ENCODE results near the gene PPCDC.

PPCDC gene

DNA sequence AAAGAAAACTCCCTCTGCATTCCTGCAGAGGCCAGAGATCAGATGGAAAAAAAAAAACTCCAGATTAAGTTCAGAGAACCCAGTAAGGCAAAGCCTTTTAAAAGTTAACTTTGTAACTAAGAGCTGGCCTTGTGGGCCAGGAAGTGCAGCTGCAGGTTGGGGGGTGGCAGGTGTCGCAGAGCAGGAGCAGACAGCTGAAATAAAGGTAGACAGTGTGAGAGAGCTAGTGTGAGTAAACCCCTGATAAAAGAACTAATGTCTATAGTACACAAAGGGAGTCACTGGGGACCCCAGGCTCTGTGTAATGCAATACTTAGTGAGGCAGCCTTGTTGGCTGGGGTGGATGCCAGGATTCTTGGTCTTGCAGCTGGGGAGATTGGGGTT, 42.1 kb downstream of the PPCDC start:
- no peak for DNase-seq (ENCODE audit: low spot score)

DNA sequence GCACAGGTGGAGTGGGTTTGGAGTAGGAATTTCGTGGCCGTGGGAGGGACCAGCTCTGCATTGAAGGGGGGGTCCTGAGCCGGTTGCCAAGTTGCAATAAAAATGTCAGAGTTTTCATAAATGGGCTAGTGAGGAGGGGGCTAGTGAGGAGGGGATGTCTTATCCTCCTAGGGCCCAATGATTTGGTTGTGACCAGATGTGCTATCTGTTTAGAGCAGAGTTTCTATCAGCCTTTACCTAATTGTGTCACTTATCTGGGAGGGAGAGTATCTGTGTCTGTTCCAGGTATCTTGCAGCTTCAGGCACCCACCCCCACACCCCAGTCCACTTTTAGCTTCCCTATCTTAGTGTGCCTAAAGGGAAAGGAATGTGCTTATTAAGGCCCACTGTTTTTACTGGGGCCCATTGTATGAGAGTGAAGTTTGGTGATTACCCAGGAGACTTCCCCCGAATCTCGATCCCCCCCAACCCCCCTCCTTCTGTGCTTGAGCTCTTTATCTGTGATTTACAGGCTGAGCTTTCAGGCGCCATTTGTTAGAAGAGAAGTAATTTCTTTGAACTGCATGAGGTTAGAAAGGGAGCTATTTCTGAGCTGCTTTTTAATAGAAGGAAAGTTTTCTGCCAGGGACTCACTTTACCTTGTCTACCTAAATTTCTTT, 42.6 kb downstream of the PPCDC start:
- peak overlapping the region; percentile 35 to 79 for H3K27ac ChIP-seq
- TF ChIP-seq, protein P1, sequence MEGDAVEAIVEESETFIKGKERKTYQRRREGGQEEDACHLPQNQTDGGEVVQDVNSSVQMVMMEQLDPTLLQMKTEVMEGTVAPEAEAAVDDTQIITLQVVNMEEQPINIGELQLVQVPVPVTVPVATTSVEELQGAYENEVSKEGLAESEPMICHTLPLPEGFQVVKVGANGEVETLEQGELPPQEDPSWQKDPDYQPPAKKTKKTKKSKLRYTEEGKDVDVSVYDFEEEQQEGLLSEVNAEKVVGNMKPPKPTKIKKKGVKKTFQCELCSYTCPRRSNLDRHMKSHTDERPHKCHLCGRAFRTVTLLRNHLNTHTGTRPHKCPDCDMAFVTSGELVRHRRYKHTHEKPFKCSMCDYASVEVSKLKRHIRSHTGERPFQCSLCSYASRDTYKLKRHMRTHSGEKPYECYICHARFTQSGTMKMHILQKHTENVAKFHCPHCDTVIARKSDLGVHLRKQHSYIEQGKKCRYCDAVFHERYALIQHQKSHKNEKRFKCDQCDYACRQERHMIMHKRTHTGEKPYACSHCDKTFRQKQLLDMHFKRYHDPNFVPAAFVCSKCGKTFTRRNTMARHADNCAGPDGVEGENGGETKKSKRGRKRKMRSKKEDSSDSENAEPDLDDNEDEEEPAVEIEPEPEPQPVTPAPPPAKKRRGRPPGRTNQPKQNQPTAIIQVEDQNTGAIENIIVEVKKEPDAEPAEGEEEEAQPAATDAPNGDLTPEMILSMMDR (IDR thresholded peaks at IDR 0.05), result no peak

More for the DNA sequence above, 42.1 kb downstream of the PPCDC start:
- Histone ChIP-seq H3K27ac (peak overlapping the region; percentile 35 to 79), H3K4me3 (no peak overlapping the region)
- TF ChIP-seq, protein P1 (IDR thresholded peaks at IDR 0.05), result no peak

DNA sequence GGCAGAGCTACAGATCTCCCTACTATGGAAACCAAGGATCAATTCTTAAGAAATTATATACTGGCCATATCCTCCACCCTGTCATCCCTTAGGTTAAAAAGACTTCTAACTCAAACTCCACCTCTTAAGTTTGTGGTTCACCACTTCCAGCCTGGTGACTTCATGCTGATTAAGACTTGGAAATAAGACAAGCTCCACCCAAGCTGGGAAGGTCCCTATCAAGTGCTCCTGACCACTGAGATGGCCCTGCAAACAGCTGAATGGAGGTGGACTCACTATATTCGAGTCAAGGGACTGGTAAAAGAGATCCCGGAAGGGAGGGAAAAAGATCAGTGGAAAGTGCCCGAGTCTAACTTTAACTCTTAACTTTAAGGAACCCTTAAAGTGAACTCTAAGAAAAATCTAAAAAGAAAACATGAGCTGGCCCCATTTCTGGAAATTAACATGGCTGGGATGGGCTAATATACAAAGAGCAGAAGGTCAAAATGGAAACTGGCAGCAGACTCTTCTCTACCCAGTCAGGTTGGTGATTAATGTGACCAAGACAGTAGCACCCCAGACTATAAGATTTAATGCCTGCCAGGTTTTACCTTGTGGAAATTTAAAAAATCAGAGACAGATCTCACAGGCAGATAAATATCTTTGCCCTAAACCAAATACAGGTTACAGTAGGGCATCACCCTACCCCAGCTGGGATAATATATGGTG, 43.9 kb downstream of the PPCDC start:
- peak overlapping the region; percentile 35 to 79 for H3K27ac ChIP-seq
- TF ChIP-seq, protein P1 (IDR thresholded peaks at IDR 0.05), result no peak
- peak; percentile 24 for DNase-seq (ENCODE audit: low spot score)

More for the DNA sequence above, 42.6 kb downstream of the PPCDC start:
- H3K4me3 ChIP-seq, result no peak overlapping the region
- DNase-seq (ENCODE audit: low spot score), result peak; percentile 56

DNA sequence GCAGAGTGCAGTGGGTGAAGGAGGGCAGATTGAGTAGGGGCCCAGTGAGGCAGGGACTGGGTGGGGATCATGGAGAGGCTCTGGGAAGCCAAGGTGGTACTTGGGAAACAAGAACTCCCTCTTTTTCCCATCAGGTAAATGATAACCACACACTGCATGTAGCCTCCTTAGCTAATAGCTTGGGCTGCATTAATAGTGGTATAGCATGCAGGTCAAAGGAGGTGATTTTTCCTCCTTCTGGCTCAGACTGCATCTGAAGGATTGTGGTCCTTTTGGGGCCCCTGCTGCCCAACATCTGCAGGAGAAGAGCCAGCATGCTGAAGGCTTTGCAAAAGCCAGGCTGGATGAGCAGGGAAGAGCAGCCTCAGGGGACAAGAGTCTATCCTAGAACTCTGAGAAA, 45.4 kb downstream of the PPCDC start:
- no peak for DNase-seq (ENCODE audit: low spot score)
- TF ChIP-seq, protein P1 (IDR thresholded peaks at IDR 0.05), result no peak
- Histone ChIP-seq H3K27ac (no peak overlapping the region), H3K4me3 (no peak overlapping the region)

More for the DNA sequence above, 43.9 kb downstream of the PPCDC start:
- H3K4me3 ChIP-seq, result no peak overlapping the region

DNA sequence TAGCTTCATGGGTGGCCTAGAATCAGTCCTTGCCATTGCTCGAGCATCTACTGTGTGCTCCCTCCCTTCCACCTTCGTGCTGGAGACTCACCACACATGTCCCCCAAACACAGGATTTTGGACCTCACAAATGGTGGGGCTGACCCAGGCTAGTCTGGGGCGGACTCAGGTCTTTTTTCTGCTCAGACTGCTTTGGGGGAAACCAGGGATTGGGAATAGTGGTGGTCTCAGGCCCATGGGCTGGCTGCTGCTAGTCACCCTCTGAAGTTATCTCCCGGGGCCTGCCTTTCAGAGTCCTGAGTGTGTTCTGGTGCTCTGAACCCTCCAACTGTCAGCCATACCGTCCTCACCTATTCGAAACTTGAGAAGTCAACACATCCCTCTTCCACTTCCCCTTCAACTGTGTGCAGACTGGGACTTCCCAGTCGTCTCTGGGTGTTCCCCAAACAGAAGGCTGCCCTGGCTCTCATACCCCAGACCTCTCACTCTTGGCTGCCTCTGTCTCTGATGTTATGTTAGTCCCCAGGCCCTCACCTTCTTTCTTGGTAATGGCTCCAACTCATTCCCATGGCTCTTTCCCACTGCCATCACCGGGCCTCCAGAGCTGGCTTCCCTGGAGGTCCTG, 46.0 kb downstream of the PPCDC start:
- Histone ChIP-seq H3K4me3 (no peak overlapping the region), H3K27ac (no peak overlapping the region)
- DNase-seq (ENCODE audit: low spot score), result peak; percentile 58
- TF ChIP-seq, protein P1 (IDR thresholded peaks at IDR 0.05), result no peak

DNA sequence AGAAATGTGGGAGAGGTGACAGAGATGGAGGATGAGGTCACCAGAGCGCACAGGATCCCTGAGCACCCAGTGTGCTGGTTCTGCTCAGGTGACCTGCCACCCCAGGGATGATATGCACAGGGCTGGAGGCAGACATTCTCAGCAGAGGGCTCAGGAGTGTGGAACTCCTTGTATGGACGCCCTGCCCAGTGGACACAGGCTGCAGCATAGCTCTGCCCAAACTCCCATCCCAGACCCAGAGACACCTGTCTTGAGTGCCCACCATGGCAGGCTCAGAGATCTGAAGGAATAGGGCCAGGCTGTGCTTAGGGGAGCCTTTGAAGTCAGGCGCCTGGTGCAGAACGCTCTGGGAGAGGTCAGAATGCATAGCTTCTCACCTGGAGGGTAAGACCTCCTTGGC, 47.3 kb downstream of the PPCDC start:
- no peak for DNase-seq (ENCODE audit: low spot score)
- TF ChIP-seq, protein P1 (IDR thresholded peaks at IDR 0.05), result no peak
- Histone ChIP-seq H3K4me3 (no peak overlapping the region), H3K27ac (no peak overlapping the region)
